Esophagus mucosa (tissue), 1 donor: ENCODE data around the gene HIVEP3. TPM values are rescaled to one million over a fixed set of nuclear protein-coding genes. Genes with fewer than 3 reads are reported as not detected.

Source experiments
- ATAC-seq: fragments of 200-7000 bp; cut with Tn5 transposase; one replicate; pipeline ENCODE4 v1.9.1; 2020
- total RNA-seq: library from RNA; stranded (reverse); gene quantifications from one replicate; pipeline ENCODE4 v1.2.4, GENCODE V29; 2023
- donor health status: DM: yes; HTN: yes; CAD: no.

Gene HIVEP3
- total RNA-seq, 1 donor from 2014 or later: 7.0 TPM

- ATAC-seq: no peak
Observed at GRCh38 chr1:41510531-41511238, 408.0 kb downstream of the HIVEP3 start.

GRCh38 chr1:41509270-41509671 lies 409.5 kb downstream of the HIVEP3 start:
- ATAC-seq: no peak

GRCh38 chr1:41508290-41508689 lies 410.4 kb downstream of the HIVEP3 start:
- no peak for ATAC-seq

- no peak for ATAC-seq
Observed at GRCh38 chr1:41507836-41508235, 410.9 kb downstream of the HIVEP3 start.

- no peak for ATAC-seq
Observed at GRCh38 chr1:41507110-41507720, 411.5 kb downstream of the HIVEP3 start.

- peak; percentile 17 for ATAC-seq
Observed at GRCh38 chr1:41504114-41505035, 414.3 kb downstream of the HIVEP3 start.

GRCh38 chr1:41503538-41504113 lies 415.1 kb downstream of the HIVEP3 start:
- no peak for ATAC-seq

- ATAC-seq: no peak
Observed at GRCh38 chr1:41502912-41503311, 415.8 kb downstream of the HIVEP3 start.

- ATAC-seq: peak; percentile 86
Observed at GRCh38 chr1:41501581-41501980, 417.1 kb downstream of the HIVEP3 start.

GRCh38 chr1:41500781-41501518 lies 417.8 kb downstream of the HIVEP3 start:
- ATAC-seq: no peak

GRCh38 chr1:41500378-41500777 lies 418.3 kb downstream of the HIVEP3 start:
- peak; percentile 73 for ATAC-seq

GRCh38 chr1:41499591-41499990 lies 419.1 kb downstream of the HIVEP3 start:
- ATAC-seq: no peak

- ATAC-seq: peak; percentile 42
Observed at GRCh38 chr1:41498804-41499203, 419.9 kb downstream of the HIVEP3 start.

GRCh38 chr1:41498391-41498790 lies 420.3 kb downstream of the HIVEP3 start:
- no peak for ATAC-seq

GRCh38 chr1:41497461-41498030 lies 421.2 kb downstream of the HIVEP3 start:
- no peak for ATAC-seq

- ATAC-seq: no peak
Observed at GRCh38 chr1:41497056-41497440, 421.7 kb downstream of the HIVEP3 start.

GRCh38 chr1:41496080-41497055 lies 422.4 kb downstream of the HIVEP3 start:
- ATAC-seq: peak; percentile 68

GRCh38 chr1:41495210-41495948 lies 423.3 kb downstream of the HIVEP3 start:
- ATAC-seq: no peak

- no peak for ATAC-seq
Observed at GRCh38 chr1:41494351-41495209, 424.1 kb downstream of the HIVEP3 start.
